Measurements from ENCODE around the gene ZNRF3.

- no peak for TF ChIP-seq ZBTB7A (IDR thresholded peaks at IDR 0.05; ENCODE audit: low read depth)
- no peak for TF ChIP-seq TAF1 (IDR thresholded peaks at IDR 0.05; ENCODE audit: low read depth)
- no peak for TF ChIP-seq YY1 (IDR thresholded peaks at IDR 0.05; ENCODE audit: low read depth)
- no peak for TF ChIP-seq EP300 (IDR thresholded peaks at IDR 0.05; ENCODE audit: borderline replicate concordance)
Measured at GRCh38 chr22:28874061-28874460, 9.3 kb upstream of the ZNRF3 start.

All from Ishikawa (cell line).